HepG2 (cell line): Measurements from ENCODE around the gene KCNK6. TPM values are rescaled to one million over a fixed set of nuclear protein-coding genes. Genes with fewer than 3 reads are reported as not detected.

Experiments used
- ATAC-seq: fragments of 200-7000 bp; cut with Tn5 transposase; 3 replicates; pipeline ENCODE4 v1.9.1; 2020; ENCODE audit warnings: mild to moderate bottlenecking, moderate library complexity
- BruUV-seq: library from RNA; stranded (reverse); fragments of 400-500 nt; replicated peaks from 2 replicates; lab custom pipeline; 2021; lab: Mats Ljungman, UMichigan
- CTCF ChIA-PET: fragments of 300-600 bp; formaldehyde crosslinking; extraction: SDS; loops from one replicate; lab custom pipeline; 2021; ENCODE audit warnings: low total read pairs, inconsistent platforms, low intra/inter-chr PET ratio; lab: Yijun Ruan, JAX
- POLR2A ChIA-PET: fragments of 350-600 bp; sonication (Branson Sonifier 250); formaldehyde crosslinking; loops from one replicate; lab custom pipeline; 2020; ENCODE audit warnings: antibody characterized with exemption, inconsistent platforms; lab: Yijun Ruan, JAX
- DNase-seq: peaks from one replicate; pipeline ENCODE4 v3.0.0-alpha.2; 2015; ENCODE audit warnings: low spot score
- FAIRE-seq: peaks from 3 replicates; lab custom pipeline; 2011; peaks lifted over from hg19 to GRCh38; lab: Jason Lieb, UNC
- H2AFZ ChIP-seq: one replicate; pipeline ENCODE4 v1.6.1; 2011; ENCODE audit warnings: low read length, inconsistent platforms
- H3K27ac ChIP-seq: fragments of 300-600 bp; 3 replicates; pipeline ENCODE4 v1.8.0; 2011; ENCODE audit warnings: mixed run types, mild to moderate bottlenecking, mixed read lengths, low read length, inconsistent platforms; ENCODE audit not compliant: insufficient read depth; ENCODE audit errors: extremely low read length
- H3K27me3 ChIP-seq, 2 experiments: fragments of 200-600 bp in 1 of 2; 2 replicates in 1 of 2; 3 replicates in 1 of 2; pipeline versions ENCODE4 v1.6.0 to v1.8.0; 2011; ENCODE audit warnings: low read length in 2 of 2, mild to moderate bottlenecking in 2 of 2, moderate library complexity in 2 of 2, inconsistent platforms in 1 of 2; ENCODE audit not compliant: insufficient read depth in 2 of 2, control insufficient read depth in 1 of 2
- H3K36me3 ChIP-seq, 2 experiments: fragments of 200-600 bp in 1 of 2; replicated peaks in 1 of 2; 2 replicates in 1 of 2; 3 replicates in 1 of 2; pipeline versions ENCODE4 v1.5.1 to v1.8.0; 2011; ENCODE audit warnings: low read length in 2 of 2, inconsistent platforms in 1 of 2; ENCODE audit not compliant: insufficient read depth in 2 of 2, control insufficient read depth in 1 of 2
- H3K4me1 ChIP-seq: 2 replicates; pipeline ENCODE4 v1.5.1; 2012; ENCODE audit warnings: low read length, inconsistent platforms; ENCODE audit not compliant: insufficient read depth
- H3K4me2 ChIP-seq: 2 replicates; pipeline ENCODE4 v1.6.0; 2011; ENCODE audit warnings: low read depth, low read length, inconsistent platforms
- H3K4me3 ChIP-seq, 3 experiments: fragments of 200-600 bp in 1 of 3; sonication (generic), shearing (Covaris generic) in 1 of 3; replicated peaks in 1 of 3; 2 replicates each; pipeline ENCODE4 v1.5.1; 2011 to 2016; ENCODE audit warnings: low read length in 3 of 3, inconsistent platforms in 2 of 3, low read depth in 2 of 3, mild to moderate bottlenecking in 2 of 3, control low read depth in 1 of 3, mixed read lengths in 1 of 3; ENCODE audit not compliant: insufficient read depth in 1 of 3
- H3K79me2 ChIP-seq: one replicate; pipeline ENCODE4 v1.6.1; 2011; ENCODE audit warnings: low read length, inconsistent platforms; ENCODE audit not compliant: insufficient read depth
- H3K9ac ChIP-seq: 2 replicates; pipeline ENCODE4 v1.6.0; 2011; ENCODE audit warnings: mild to moderate bottlenecking, low read depth, low read length, inconsistent platforms; ENCODE audit not compliant: insufficient read depth
- H3K9me3 ChIP-seq: 2 replicates; pipeline ENCODE4 v1.5.1; 2012; ENCODE audit warnings: mild to moderate bottlenecking, low read length
- H4K20me1 ChIP-seq: 2 replicates; pipeline ENCODE4 v1.6.0; 2011; ENCODE audit warnings: inconsistent platforms, mild to moderate bottlenecking, low read length, moderate library complexity; ENCODE audit not compliant: insufficient read depth
- CHD4 ChIP-seq: fragments of 200-600 bp; sonication (generic); IDR thresholded peaks from 2 replicates; pipeline ENCODE4 v1.7.0; 2017; ENCODE audit warnings: mild to moderate bottlenecking, low read length, borderline replicate concordance
- NPAS2 ChIP-seq: sonication (generic); formaldehyde crosslinking; IDR thresholded peaks from 2 replicates; pipeline ENCODE4 v1.8.0; 2022; ENCODE audit warnings: mild to moderate bottlenecking, missing genetic modification reagents, borderline replicate concordance
- SMAD1 ChIP-seq: sonication (generic); formaldehyde crosslinking; IDR thresholded peaks from 2 replicates; pipeline ENCODE4 v1.4.0; 2020; ENCODE audit warnings: missing genetic modification reagents, low read depth, mild to moderate bottlenecking, borderline replicate concordance
- SMC3 ChIP-seq: IDR thresholded peaks from 2 replicates; pipeline ENCODE4 v1.6.1; 2011; ENCODE audit warnings: low read length, improper control_type of control experiment
- TP53 ChIP-seq: sonication (generic); formaldehyde crosslinking; conservative IDR thresholded peaks from 2 replicates; pipeline ENCODE4 v1.4.0; 2020; ENCODE audit warnings: missing genetic modification reagents
- ZFAT ChIP-seq: sonication (generic); formaldehyde crosslinking; conservative IDR thresholded peaks from 2 replicates; pipeline ENCODE4 v1.8.1; 2023; ENCODE audit warnings: missing genetic modification reagents, inconsistent platforms
- ZFP36L2 ChIP-seq: sonication (generic); formaldehyde crosslinking; IDR thresholded peaks from 2 replicates; pipeline ENCODE4 v1.4.0; 2020; ENCODE audit warnings: missing genetic modification reagents
- ZFP41 ChIP-seq: sonication (generic); formaldehyde crosslinking; IDR thresholded peaks from 2 replicates; pipeline ENCODE4 v1.4.0; 2020; ENCODE audit warnings: mild to moderate bottlenecking, missing genetic modification reagents, borderline replicate concordance
- ZNF296 ChIP-seq: sonication (generic); formaldehyde crosslinking; conservative IDR thresholded peaks from 2 replicates; pipeline ENCODE4 v1.5.0; 2020; ENCODE audit warnings: mild to moderate bottlenecking, missing genetic modification reagents
- ZZZ3 ChIP-seq: sonication (generic); formaldehyde crosslinking; IDR thresholded peaks from 2 replicates; pipeline ENCODE4 v1.4.0; 2020; ENCODE audit warnings: missing genetic modification reagents, mild to moderate bottlenecking, borderline replicate concordance
- WGBS: methylation state at CpG from one replicate; pipeline ENCODE4 v1.1.6; 2017; ENCODE audit warnings: low lambda C conversion rate; 5-methylcytosine and 5-hydroxymethylcytosine counted together
- in situ Hi-C: cut with HindIII; loops from 2 replicates; pipeline ENCODE4 v1.10.0; 2017; ENCODE audit warnings: low pct_unique_long_range_greater_than_20kb; ENCODE audit not compliant: extremely low pct_ligation_motif_present
- intact Hi-C: fragments of 100-400 bp; cut with micrococcal nuclease; formaldehyde crosslinking; loops from one replicate; pipeline ENCODE4 v1.10.0; 2022; ENCODE audit not compliant: unreplicated experiment
- polyA plus RNA-seq, 8 experiments: library from polyadenylated mRNA; depleted of rRNA in 3 of 8; stranded (reverse) in 7 of 8; unstranded in 1 of 8; fragments of >200 nt; fragmentation: Illumina TruSeq in 4 of 8; extraction: Trizol in 4 of 8; gene quantifications; 2 replicates each; pipeline versions ENCODE4 v1.2.1 to v1.2.3, GENCODE V29; 2011 to 2016; ENCODE audit warnings: low read depth in 4 of 8, missing spikeins in 1 of 8, mixed read lengths in 1 of 8; ENCODE audit not compliant: insufficient read depth in 1 of 8
- total RNA-seq, 5 experiments: library from RNA; depleted of rRNA; stranded (reverse); fragments of >200 nt; fragmentation: Illumina TruSeq; extraction: Trizol; gene quantifications; 2 replicates each; pipeline ENCODE4 v1.2.3, GENCODE V29; 2016; ENCODE audit warnings: low read depth in 1 of 5
- TF ChIP-seq, protein P1 (sequence below): sonication (generic); formaldehyde crosslinking; IDR thresholded peaks from 2 replicates; pipeline ENCODE4 v1.4.0; 2020; ENCODE audit warnings: missing genetic modification reagents, borderline replicate concordance
- TF ChIP-seq, protein P2 (sequence below): sonication (generic); formaldehyde crosslinking; IDR thresholded peaks from 2 replicates; pipeline ENCODE4 v1.5.1; 2020; ENCODE audit warnings: missing genetic modification reagents, mild to moderate bottlenecking, borderline replicate concordance

KCNK6 gene
- total and polyA plus RNA-seq, 2 of the 13 experiments (the other 11 are each of a cell fraction or from before 2014, with no cell fraction given) = 0.03 TPM; not detected in 1

DNA sequence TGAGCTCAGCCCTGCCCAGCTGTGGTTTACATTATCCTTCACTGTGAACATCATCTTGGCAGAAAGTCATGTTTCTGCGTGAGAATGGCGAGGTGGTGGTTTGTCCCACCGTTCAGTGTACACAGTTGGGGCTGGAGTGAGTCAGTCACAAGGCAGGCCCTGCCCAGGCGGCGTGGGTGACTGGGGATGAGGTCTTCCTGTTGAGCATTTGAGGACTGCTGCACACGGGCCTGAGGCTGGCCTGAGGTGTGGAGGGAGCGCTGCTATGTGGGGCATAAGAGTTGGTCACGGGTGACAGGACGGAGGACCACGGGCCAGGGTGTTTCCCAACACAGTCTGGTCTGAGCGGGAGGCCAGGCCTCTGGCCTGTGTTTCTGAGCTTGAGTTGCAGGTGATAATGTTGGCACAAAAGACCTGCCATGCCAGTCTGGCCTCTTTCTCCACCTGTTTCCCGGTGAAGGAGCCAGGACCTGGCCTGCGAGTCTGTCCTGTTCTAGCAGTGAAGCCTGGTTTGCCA is 29.0 kb upstream of the KCNK6 start (continued):
- no peak for TF ChIP-seq ZNF296 (CRISPR knock-in tag)
- TF ChIP-seq ZZZ3 (CRISPR knock-in tag) = no peak
- TF ChIP-seq, protein P1, sequence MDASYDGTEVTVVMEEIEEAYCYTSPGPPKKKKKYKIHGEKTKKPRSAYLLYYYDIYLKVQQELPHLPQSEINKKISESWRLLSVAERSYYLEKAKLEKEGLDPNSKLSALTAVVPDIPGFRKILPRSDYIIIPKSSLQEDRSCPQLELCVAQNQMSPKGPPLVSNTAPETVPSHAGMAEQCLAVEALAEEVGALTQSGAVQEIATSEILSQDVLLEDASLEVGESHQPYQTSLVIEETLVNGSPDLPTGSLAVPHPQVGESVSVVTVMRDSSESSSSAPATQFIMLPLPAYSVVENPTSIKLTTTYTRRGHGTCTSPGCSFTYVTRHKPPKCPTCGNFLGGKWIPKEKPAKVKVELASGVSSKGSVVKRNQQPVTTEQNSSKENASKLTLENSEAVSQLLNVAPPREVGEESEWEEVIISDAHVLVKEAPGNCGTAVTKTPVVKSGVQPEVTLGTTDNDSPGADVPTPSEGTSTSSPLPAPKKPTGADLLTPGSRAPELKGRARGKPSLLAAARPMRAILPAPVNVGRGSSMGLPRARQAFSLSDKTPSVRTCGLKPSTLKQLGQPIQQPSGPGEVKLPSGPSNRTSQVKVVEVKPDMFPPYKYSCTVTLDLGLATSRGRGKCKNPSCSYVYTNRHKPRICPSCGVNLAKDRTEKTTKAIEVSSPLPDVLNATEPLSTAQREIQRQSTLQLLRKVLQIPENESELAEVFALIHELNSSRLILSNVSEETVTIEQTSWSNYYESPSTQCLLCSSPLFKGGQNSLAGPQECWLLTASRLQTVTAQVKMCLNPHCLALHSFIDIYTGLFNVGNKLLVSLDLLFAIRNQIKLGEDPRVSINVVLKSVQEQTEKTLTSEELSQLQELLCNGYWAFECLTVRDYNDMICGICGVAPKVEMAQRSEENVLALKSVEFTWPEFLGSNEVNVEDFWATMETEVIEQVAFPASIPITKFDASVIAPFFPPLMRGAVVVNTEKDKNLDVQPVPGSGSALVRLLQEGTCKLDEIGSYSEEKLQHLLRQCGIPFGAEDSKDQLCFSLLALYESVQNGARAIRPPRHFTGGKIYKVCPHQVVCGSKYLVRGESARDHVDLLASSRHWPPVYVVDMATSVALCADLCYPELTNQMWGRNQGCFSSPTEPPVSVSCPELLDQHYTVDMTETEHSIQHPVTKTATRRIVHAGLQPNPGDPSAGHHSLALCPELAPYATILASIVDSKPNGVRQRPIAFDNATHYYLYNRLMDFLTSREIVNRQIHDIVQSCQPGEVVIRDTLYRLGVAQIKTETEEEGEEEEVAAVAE (CRISPR knock-in tag) = no peak
- no peak for TF ChIP-seq ZFP41 (CRISPR knock-in tag)
- TF ChIP-seq CHD4 = no peak
- no peak for TF ChIP-seq SMAD1 (CRISPR knock-in tag)
- no peak for TF ChIP-seq ZFP36L2 (CRISPR knock-in tag)
- TF ChIP-seq NPAS2 (CRISPR knock-in tag) = no peak

DNA sequence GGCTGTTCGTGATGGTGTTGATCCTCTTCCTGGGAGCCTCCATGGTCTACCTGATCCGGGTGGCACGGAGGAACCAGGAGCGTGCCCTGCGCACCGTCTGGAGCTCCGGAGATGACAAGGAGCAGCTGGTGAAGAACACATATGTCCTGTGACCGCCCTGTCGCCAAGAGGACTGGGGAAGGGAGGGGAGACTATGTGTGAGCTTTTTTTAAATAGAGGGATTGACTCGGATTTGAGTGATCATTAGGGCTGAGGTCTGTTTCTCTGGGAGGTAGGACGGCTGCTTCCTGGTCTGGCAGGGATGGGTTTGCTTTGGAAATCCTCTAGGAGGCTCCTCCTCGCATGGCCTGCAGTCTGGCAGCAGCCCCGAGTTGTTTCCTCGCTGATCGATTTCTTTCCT is 27.8 kb upstream of the KCNK6 start:
- ATAC-seq (peak; percentile 54), FAIRE-seq (no peak), DNase-seq (no peak)
- BruUV-seq = no TSS peak
- Histone ChIP-seq H2AFZ (no peak overlapping the region), H3K4me1 (0 out of 2 replicates have a peak, but pooled peaks cover 5% of the 10 kb centered on the region), H3K9ac (no peak overlapping the region), H3K4me2 (no peak overlapping the region), H3K36me3 (no peaks in the 10 kb centered on the region), H3K79me2 (no peaks in the 10 kb centered on the region), H3K4me3 (no peak overlapping the region), H3K9me3 (no peaks in the 10 kb centered on the region), H3K27ac (no peak overlapping the region), H4K20me1 (no peaks in the 10 kb centered on the region), H3K27me3 (peaks cover 3 to 30% of the 10 kb centered on the region in 2 experiments)
- in situ Hi-C loops = no loop called here
- CTCF ChIA-PET = no interaction called here
- WGBS = 54% methylated on average over 11 of the region's 15 CpGs
- POLR2A ChIA-PET = no interaction called here
- intact Hi-C loops = no loop called here
- TF ChIP-seq, protein P2, sequence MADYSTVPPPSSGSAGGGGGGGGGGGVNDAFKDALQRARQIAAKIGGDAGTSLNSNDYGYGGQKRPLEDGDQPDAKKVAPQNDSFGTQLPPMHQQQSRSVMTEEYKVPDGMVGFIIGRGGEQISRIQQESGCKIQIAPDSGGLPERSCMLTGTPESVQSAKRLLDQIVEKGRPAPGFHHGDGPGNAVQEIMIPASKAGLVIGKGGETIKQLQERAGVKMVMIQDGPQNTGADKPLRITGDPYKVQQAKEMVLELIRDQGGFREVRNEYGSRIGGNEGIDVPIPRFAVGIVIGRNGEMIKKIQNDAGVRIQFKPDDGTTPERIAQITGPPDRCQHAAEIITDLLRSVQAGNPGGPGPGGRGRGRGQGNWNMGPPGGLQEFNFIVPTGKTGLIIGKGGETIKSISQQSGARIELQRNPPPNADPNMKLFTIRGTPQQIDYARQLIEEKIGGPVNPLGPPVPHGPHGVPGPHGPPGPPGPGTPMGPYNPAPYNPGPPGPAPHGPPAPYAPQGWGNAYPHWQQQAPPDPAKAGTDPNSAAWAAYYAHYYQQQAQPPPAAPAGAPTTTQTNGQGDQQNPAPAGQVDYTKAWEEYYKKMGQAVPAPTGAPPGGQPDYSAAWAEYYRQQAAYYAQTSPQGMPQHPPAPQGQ (CRISPR knock-in tag) = no peak
- TF ChIP-seq ZFAT (CRISPR knock-in tag) (no peak), SMC3 (peak; percentile 39; the same call in 1 of the 2 replicates), TP53 (no peak)
- TF ChIP-seq, protein P1 (CRISPR knock-in tag) = no peak
